ENCODE data around the gene MTARC2. TPM values are rescaled to one million over a fixed set of nuclear protein-coding genes. Genes with fewer than 3 reads are reported as not detected.

MTARC2 gene
- polyA plus RNA-seq, 1 of the 3 experiments (the other 2 are of a cell fraction) = 6.1 TPM

- TF ChIP-seq, protein P1, sequence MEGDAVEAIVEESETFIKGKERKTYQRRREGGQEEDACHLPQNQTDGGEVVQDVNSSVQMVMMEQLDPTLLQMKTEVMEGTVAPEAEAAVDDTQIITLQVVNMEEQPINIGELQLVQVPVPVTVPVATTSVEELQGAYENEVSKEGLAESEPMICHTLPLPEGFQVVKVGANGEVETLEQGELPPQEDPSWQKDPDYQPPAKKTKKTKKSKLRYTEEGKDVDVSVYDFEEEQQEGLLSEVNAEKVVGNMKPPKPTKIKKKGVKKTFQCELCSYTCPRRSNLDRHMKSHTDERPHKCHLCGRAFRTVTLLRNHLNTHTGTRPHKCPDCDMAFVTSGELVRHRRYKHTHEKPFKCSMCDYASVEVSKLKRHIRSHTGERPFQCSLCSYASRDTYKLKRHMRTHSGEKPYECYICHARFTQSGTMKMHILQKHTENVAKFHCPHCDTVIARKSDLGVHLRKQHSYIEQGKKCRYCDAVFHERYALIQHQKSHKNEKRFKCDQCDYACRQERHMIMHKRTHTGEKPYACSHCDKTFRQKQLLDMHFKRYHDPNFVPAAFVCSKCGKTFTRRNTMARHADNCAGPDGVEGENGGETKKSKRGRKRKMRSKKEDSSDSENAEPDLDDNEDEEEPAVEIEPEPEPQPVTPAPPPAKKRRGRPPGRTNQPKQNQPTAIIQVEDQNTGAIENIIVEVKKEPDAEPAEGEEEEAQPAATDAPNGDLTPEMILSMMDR (IDR thresholded peaks at IDR 0.05) = no peak
- no peak for TF ChIP-seq ELF1 (IDR thresholded peaks at IDR 0.05)
- no peak for TF ChIP-seq EZH2phosphoT487 (IDR thresholded peaks at IDR 0.05; ENCODE audit: borderline replicate concordance, low read depth)
Observed at GRCh38 chr1:220815409-220815808, 67.3 kb downstream of the MTARC2 start (continued).

DNA sequence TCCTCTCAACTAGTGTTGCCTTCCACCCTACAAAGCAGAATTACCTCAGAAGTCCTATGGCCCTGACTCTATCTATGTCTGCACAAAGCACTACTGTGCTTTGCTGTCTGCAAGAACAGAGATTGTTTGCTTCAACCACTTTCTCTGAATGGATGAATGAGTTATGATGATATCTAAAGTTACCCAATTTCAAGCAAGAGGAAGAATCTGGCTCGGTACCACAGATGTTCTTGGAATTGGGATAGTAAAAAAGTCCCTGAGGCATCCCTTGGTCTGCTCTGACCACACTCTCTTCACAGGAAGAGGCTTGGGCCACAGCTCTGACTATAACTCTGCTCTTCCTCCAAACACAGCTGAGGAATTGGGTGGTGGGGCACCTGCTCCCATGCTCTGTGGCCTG lies 69.8 kb downstream of the MTARC2 start:
- WGBS (ENCODE audit: low lambda C conversion rate) = 92% methylated on average over 1 of the region's 1 CpG
- no peak for DNase-seq
- Histone ChIP-seq H3K9me3 (no peaks in the 10 kb centered on the region), H3K9ac (no peak overlapping the region), H3K27me3 (ENCODE audit: insufficient read depth) (no peaks in the 10 kb centered on the region; the same call in 1 of the 2 replicates), H3K4me1 (ENCODE audit: control insufficient read depth in 1 of 2, insufficient read depth in 2 of 2, low read depth in 1 of 2, low read length in 1 of 2) (no peaks in the 10 kb centered on the region), H3K4me2 (no peak overlapping the region), H3K79me2 (ENCODE audit: insufficient read depth) (no peaks in the 10 kb centered on the region), H3K27ac (ENCODE audit: low read depth in 2 of 2, low read length in 1 of 2) (no peak overlapping the region), H3F3A (replicated peaks; ENCODE audit: insufficient read depth) (no peaks in the 10 kb centered on the region), H3K4me3 (ENCODE audit: low read depth in 2 of 2, low read length in 1 of 2) (no peak overlapping the region), H2AFZ (ENCODE audit: low read depth) (no peak overlapping the region), H3K36me3 (replicated peaks in 1 of 2; ENCODE audit: control insufficient read depth in 1 of 2, insufficient read depth in 2 of 2, low read length in 1 of 2) (no peaks in the 10 kb centered on the region), H3K9me2 (no peaks in the 10 kb centered on the region), H4K20me1 (ENCODE audit: insufficient read depth) (no peaks in the 10 kb centered on the region)
- TF ChIP-seq SMC3 (IDR thresholded peaks at IDR 0.05; ENCODE audit: low read depth, low read length) (no peak), PBX3 (IDR thresholded peaks at IDR 0.05) (no peak), ELF1 (IDR thresholded peaks at IDR 0.05) (no peak), GABPA (IDR thresholded peaks at IDR 0.05; ENCODE audit: low read depth) (no peak), EZH2phosphoT487 (IDR thresholded peaks at IDR 0.05; ENCODE audit: borderline replicate concordance, low read depth) (no peak), CHD2 (IDR thresholded peaks at IDR 0.05; ENCODE audit: low read length, partially characterized antibody) (no peak), SIN3A (IDR thresholded peaks at IDR 0.05; ENCODE audit: borderline replicate concordance, low read depth, low read length) (no peak), IRF3 (IDR thresholded peaks at IDR 0.05; ENCODE audit: low read depth, low read length) (no peak), GATA2 (CRISPR knock-in tag; IDR thresholded peaks at IDR 0.05) (no peak), FOXJ3 (CRISPR knock-in tag; IDR thresholded peaks at IDR 0.05) (no peak), EP300 (IDR thresholded peaks at IDR 0.05; ENCODE audit: borderline replicate concordance in 1 of 2, low read depth in 1 of 2, low read length in 1 of 2) (no peak), JUND (IDR thresholded peaks at IDR 0.05) (no peak), RAD21 (IDR thresholded peaks at IDR 0.05; ENCODE audit: low read length) (no peak), RFX5 (IDR thresholded peaks at IDR 0.05; ENCODE audit: low read length) (no peak), YY1 (IDR thresholded peaks at IDR 0.05; ENCODE audit: low read depth) (no peak)
- TF ChIP-seq, protein P2, sequence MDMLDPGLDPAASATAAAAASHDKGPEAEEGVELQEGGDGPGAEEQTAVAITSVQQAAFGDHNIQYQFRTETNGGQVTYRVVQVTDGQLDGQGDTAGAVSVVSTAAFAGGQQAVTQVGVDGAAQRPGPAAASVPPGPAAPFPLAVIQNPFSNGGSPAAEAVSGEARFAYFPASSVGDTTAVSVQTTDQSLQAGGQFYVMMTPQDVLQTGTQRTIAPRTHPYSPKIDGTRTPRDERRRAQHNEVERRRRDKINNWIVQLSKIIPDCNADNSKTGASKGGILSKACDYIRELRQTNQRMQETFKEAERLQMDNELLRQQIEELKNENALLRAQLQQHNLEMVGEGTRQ (IDR thresholded peaks at IDR 0.05; ENCODE audit: borderline replicate concordance, low read depth, low read length) = no peak
- TF ChIP-seq, protein P3, sequence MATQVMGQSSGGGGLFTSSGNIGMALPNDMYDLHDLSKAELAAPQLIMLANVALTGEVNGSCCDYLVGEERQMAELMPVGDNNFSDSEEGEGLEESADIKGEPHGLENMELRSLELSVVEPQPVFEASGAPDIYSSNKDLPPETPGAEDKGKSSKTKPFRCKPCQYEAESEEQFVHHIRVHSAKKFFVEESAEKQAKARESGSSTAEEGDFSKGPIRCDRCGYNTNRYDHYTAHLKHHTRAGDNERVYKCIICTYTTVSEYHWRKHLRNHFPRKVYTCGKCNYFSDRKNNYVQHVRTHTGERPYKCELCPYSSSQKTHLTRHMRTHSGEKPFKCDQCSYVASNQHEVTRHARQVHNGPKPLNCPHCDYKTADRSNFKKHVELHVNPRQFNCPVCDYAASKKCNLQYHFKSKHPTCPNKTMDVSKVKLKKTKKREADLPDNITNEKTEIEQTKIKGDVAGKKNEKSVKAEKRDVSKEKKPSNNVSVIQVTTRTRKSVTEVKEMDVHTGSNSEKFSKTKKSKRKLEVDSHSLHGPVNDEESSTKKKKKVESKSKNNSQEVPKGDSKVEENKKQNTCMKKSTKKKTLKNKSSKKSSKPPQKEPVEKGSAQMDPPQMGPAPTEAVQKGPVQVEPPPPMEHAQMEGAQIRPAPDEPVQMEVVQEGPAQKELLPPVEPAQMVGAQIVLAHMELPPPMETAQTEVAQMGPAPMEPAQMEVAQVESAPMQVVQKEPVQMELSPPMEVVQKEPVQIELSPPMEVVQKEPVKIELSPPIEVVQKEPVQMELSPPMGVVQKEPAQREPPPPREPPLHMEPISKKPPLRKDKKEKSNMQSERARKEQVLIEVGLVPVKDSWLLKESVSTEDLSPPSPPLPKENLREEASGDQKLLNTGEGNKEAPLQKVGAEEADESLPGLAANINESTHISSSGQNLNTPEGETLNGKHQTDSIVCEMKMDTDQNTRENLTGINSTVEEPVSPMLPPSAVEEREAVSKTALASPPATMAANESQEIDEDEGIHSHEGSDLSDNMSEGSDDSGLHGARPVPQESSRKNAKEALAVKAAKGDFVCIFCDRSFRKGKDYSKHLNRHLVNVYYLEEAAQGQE (IDR thresholded peaks at IDR 0.05; ENCODE audit: low read depth, low read length) = no peak
- TF ChIP-seq, protein P4, sequence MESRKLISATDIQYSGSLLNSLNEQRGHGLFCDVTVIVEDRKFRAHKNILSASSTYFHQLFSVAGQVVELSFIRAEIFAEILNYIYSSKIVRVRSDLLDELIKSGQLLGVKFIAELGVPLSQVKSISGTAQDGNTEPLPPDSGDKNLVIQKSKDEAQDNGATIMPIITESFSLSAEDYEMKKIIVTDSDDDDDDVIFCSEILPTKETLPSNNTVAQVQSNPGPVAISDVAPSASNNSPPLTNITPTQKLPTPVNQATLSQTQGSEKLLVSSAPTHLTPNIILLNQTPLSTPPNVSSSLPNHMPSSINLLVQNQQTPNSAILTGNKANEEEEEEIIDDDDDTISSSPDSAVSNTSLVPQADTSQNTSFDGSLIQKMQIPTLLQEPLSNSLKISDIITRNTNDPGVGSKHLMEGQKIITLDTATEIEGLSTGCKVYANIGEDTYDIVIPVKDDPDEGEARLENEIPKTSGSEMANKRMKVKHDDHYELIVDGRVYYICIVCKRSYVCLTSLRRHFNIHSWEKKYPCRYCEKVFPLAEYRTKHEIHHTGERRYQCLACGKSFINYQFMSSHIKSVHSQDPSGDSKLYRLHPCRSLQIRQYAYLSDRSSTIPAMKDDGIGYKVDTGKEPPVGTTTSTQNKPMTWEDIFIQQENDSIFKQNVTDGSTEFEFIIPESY (IDR thresholded peaks at IDR 0.05; ENCODE audit: borderline replicate concordance, low read depth) = no peak
- TF ChIP-seq, protein P5, sequence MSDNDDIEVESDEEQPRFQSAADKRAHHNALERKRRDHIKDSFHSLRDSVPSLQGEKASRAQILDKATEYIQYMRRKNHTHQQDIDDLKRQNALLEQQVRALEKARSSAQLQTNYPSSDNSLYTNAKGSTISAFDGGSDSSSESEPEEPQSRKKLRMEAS (IDR thresholded peaks at IDR 0.05; ENCODE audit: low read depth) = no peak
- CTCF ChIA-PET = interaction anchor here (0.7 to 1.0 kb wide), 2 partner anchors 9 to 14 kb away, joined by 3 to 5 read pairs; no protein-coding TSS in a partner anchor
- POLR2A ChIA-PET = no interaction called here
